ENCODE data around the gene PRKG1. TPM values are rescaled to one million over a fixed set of nuclear protein-coding genes. Genes with fewer than 3 reads are reported as not detected.
"Not testable (repeated sequence)": the region's sequence is repeated elsewhere in the genome, so short reads cannot be mapped to it uniquely, and the experiment has no call there.

Gene PRKG1
- total RNA-seq, 2 donors from 2014 or later = 0.42 TPM; not detected in 1

DNA sequence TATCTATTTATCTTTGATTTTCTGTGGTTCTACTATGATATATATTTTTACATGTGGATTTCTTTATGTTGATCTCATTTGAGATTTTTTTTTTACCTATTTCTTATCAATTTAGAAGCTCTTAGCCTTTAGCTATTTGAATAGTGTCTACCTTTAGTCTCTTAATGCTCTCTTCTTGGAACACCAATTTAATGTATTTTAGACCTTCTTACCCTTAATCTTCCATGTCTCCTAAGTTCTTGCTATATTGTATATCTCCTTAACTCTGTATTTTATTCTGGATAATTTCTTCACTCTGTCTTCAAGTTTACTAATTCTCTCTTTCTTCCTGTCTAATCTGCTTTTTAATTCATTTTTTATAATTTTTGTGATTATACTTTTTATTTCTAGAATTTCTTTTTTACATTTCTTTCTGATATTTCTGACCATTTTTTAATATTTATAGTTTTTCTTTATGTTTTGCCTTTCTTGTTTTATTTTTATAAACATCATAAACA is 597.8 kb downstream of the PRKG1 start:
- Mint-ChIP-seq H3K27ac (no peak overlapping the region), H3K27me3 (peaks cover 4% of the 10 kb centered on the region), H3K4me1 (no peaks in the 10 kb centered on the region), H3K4me3 (no peak overlapping the region), H3K9me3 (peaks cover 3% of the 10 kb centered on the region), H3K36me3 (ENCODE audit: low read depth) (no peaks in the 10 kb centered on the region)
- ATAC-seq (replicated peaks) = no peak

DNA sequence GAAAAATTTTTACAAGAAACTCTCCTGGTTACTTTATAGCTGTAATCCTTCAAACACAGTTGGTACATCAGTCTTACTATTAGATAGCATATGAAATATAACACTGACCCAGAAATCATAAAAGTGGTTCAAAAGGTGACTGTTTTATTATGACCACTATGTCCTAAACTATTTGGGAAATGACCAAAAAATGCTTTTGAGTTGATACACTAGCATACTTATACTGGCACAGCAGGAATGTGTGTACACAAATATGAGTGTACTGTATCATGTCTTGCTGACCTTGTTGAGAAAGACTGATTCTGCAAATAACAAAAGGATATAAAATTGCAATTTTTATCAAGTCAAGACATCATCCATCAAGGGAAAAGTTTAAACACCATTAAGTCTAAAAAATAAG is 600.8 kb downstream of the PRKG1 start:
- no peaks in the 10 kb centered on the region for H3K4me1 Mint-ChIP-seq
- H3K36me3 Mint-ChIP-seq (ENCODE audit: low read depth) = no peaks in the 10 kb centered on the region
- ATAC-seq (replicated peaks) = no peak

DNA sequence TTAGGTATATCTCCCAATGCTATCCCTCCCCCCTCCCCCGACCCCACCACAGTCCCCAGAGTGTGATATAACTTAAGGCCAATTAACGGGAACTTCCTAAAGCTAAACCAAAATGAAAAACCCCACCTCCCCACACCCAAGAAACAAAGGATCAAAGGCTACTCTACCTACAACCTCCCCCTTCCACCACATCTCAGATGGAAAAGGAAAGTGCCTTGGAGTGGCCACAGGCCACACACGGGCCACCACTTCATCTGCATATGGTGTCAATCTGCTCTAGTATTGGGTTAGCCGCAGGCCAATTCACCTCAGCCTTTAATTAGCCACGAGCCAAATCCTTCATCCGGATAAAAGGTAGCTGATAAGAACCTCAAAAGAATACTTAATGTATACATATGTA is 605.6 kb downstream of the PRKG1 start:
- no peak overlapping the region for H3K27ac Mint-ChIP-seq
- H3K4me1 Mint-ChIP-seq = no peaks in the 10 kb centered on the region
- H3K36me3 Mint-ChIP-seq (ENCODE audit: low read depth) = no peaks in the 10 kb centered on the region
- no peaks in the 10 kb centered on the region for H3K9me3 Mint-ChIP-seq
- no peak overlapping the region for H3K4me3 Mint-ChIP-seq
- no peak for ATAC-seq (replicated peaks)
- H3K27me3 Mint-ChIP-seq = peaks cover 32% of the 10 kb centered on the region

More for the DNA sequence above, 600.8 kb downstream of the PRKG1 start:
- Mint-ChIP-seq H3K4me3 (no peak overlapping the region), H3K27me3 (peaks cover 23% of the 10 kb centered on the region), H3K9me3 (peaks cover 3% of the 10 kb centered on the region), H3K27ac (no peak overlapping the region)

DNA sequence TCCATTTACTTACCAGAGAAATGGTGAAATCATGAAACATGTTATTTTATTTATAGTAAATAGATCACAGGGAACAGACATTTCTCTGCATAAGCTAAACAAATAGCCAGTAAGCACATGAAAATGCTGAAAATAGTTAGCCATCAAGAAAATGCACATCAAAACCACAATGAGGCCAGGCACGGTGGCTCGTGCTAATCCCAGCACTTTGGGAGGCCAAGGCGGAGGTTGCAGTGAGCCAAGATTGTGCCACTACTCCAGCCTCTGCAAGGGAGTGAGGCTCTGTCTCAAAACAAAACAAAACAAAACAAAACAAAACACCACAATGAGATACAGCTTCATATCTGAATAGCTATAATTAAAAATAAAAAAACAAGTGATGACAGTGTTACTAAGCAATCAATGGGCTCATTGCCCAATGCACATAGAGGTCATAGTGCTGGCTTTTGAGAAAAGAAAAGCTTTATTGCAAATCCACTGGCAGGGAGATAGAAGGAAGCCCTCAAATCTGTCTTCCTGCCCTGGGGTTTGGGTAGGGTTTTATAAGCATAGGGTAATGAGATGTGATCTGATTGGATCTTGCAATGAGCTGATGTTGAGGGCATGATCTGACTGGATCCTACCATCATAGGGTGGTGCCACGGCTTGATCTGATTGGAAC is 608.9 kb downstream of the PRKG1 start:
- Mint-ChIP-seq H3K36me3 (ENCODE audit: low read depth) (no peaks in the 10 kb centered on the region), H3K27me3 (peaks cover 29% of the 10 kb centered on the region)
- no peak for ATAC-seq (replicated peaks)

DNA sequence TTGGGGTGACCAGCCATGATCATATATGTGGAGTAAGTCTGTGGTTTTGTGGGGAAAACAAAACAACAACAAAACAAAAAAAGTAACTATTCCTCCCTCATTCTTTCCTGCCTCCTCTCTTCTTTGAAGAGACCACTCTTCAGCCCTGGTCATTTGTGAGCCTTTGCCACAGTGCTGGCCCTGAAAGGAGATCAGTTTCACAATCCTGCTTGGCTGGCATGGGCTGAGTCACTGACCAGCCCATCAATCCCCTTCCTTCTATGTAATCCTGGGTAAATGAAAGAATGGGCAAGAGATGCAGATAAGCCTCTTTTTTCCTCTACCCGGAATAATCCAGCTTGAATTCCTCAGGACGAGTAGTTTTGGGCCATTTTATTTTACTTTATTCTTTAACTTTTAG is 611.5 kb downstream of the PRKG1 start:
- H3K36me3 Mint-ChIP-seq (ENCODE audit: low read depth) = no peaks in the 10 kb centered on the region
- no peak overlapping the region for H3K4me3 Mint-ChIP-seq
- no peaks in the 10 kb centered on the region for H3K4me1 Mint-ChIP-seq
- peaks cover 3% of the 10 kb centered on the region for H3K9me3 Mint-ChIP-seq
- no peak for ATAC-seq (replicated peaks)
- H3K27me3 Mint-ChIP-seq = peaks cover 10% of the 10 kb centered on the region
- no peak overlapping the region for H3K27ac Mint-ChIP-seq

More for the DNA sequence above, 608.9 kb downstream of the PRKG1 start:
- Mint-ChIP-seq H3K27ac (no peak overlapping the region), H3K4me1 (no peaks in the 10 kb centered on the region), H3K4me3 (no peak overlapping the region), H3K9me3 (no peaks in the 10 kb centered on the region)

DNA sequence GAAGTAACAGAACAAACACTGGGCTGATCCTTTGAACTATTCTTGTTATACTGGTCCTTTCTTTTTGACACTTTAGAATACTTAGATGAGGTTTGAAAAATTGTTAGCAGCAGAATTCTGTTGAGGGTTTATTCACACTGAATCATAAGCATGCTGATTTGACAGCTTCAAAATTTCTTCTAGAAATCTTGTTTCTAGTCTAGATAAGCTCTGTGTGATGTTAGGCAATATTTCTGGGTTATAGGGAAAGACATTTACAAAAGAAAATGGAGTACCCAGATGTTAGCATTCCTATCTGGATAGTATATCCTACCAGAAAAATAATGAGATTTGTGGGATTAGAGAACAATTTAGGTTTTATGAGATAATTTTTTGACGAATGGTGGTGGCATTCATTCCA is 613.0 kb downstream of the PRKG1 start:
- H3K36me3 Mint-ChIP-seq (ENCODE audit: low read depth) = no peaks in the 10 kb centered on the region
- ATAC-seq (replicated peaks) = no peak
- peaks cover 7% of the 10 kb centered on the region for H3K27me3 Mint-ChIP-seq
- no peak overlapping the region for H3K27ac Mint-ChIP-seq
- H3K4me1 Mint-ChIP-seq = no peaks in the 10 kb centered on the region
- H3K4me3 Mint-ChIP-seq = no peak overlapping the region
- peaks cover 3% of the 10 kb centered on the region for H3K9me3 Mint-ChIP-seq

DNA sequence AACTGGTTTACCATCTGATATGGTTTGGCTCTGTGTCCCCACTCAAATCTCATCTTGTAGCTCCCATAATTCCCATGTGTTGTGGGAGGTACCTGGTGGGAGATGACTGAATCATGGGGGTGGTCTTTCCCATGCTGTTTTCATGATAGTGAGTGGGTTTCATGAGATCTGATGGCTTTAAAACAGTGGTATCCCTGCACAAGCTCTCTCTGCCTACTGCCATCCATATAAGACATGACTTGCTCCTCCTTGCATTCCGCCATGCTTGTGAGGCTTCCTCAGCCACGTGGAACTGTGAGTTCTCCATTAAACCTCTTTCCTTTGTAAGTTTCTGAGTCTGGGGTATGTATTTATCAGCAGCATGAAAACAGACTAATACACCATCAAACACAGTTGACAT is 614.5 kb downstream of the PRKG1 start:
- ATAC-seq (replicated peaks); H3K4me1 Mint-ChIP-seq; H3K27ac Mint-ChIP-seq; H3K36me3 Mint-ChIP-seq (ENCODE audit: low read depth); H3K4me3 Mint-ChIP-seq; H3K9me3 Mint-ChIP-seq; H3K27me3 Mint-ChIP-seq: not testable (repeated sequence)

DNA sequence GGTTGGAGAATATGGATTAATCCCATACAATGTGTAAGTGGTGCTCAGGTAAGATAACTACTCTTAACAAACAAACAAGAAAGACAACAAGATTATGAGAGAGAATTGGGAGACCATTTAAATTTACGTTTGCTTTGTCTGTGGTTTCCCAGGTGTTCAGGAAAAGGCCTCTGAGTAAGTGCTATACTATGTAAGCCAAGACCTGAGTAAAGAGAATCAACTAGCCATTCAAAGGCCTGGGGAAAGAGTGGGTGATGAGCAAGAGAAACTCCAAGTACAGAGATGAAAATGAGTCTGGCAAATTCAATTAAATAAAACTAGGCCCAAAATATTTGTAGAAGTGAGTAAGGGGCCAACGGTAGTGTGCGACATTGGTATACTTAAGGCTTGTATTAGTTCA is 615.2 kb downstream of the PRKG1 start:
- H3K4me3 Mint-ChIP-seq = no peak overlapping the region
- no peaks in the 10 kb centered on the region for H3K4me1 Mint-ChIP-seq
- peaks cover 3% of the 10 kb centered on the region for H3K27me3 Mint-ChIP-seq
- no peak overlapping the region for H3K27ac Mint-ChIP-seq
- peaks cover 3% of the 10 kb centered on the region for H3K9me3 Mint-ChIP-seq
- H3K36me3 Mint-ChIP-seq (ENCODE audit: low read depth) = peaks cover under 1% of the 10 kb centered on the region
- no peak for ATAC-seq (replicated peaks)

DNA sequence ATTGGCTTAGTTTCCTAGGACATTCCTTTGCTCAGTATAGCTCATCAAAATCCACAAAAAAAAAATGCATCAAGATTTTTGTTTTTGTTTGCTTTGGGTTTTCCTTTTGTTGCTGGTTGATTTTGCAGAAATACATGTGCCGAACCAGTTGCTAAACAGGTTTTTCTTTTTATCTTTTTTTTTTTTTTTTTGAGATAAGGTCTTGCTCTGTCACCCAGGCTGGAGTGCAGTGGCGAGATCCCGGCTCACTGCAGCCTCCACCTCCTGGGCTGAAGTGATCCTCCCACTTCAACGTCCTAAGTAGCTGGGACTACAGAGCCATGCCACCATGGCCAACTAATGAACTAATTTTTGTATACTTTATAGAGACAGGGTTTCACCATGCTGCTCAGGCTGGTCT is 616.8 kb downstream of the PRKG1 start:
- Mint-ChIP-seq H3K4me3 (no peak overlapping the region), H3K27ac (no peak overlapping the region), H3K27me3 (peaks cover 3% of the 10 kb centered on the region), H3K9me3 (peaks cover 3% of the 10 kb centered on the region), H3K36me3 (ENCODE audit: low read depth) (peaks cover 17% of the 10 kb centered on the region), H3K4me1 (peaks cover 8% of the 10 kb centered on the region)
- ATAC-seq (replicated peaks) = no peak

DNA sequence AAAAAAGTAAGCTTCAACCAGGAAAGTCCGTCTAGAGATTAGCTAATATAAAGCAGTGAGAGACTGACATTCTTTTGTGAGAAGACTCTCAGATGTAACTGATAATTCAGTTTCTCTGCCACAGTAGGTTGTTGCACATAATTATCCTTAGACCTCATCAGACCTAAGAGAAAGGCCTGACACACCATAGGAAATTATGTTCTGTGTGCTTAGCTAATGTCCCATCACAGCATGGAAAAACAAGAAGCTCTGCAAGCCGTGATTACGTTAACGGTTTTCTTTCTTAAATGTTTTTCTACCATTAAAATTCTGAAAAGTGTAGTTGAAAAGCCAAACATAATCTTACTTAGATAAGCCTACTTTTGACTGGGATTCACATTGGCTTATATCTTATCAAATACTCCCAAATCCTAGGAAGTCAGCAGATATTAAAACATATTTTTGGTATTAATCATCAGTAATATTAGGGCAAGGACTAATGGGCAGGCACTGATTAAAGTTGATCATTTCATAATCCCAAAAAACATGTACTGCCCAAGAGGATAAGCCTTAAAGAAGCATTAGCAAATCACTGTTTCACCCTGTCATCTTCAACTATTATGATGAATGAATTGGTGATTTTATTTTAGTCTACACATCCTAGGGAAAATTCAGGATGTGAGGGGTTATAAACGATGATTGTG is 619.9 kb downstream of the PRKG1 start:
- Mint-ChIP-seq H3K9me3 (no peaks in the 10 kb centered on the region), H3K27ac (no peak overlapping the region), H3K4me3 (no peak overlapping the region), H3K4me1 (peaks cover 28% of the 10 kb centered on the region), H3K36me3 (ENCODE audit: low read depth) (peaks cover 46% of the 10 kb centered on the region), H3K27me3 (no peaks in the 10 kb centered on the region)
- no peak for ATAC-seq (replicated peaks)

DNA sequence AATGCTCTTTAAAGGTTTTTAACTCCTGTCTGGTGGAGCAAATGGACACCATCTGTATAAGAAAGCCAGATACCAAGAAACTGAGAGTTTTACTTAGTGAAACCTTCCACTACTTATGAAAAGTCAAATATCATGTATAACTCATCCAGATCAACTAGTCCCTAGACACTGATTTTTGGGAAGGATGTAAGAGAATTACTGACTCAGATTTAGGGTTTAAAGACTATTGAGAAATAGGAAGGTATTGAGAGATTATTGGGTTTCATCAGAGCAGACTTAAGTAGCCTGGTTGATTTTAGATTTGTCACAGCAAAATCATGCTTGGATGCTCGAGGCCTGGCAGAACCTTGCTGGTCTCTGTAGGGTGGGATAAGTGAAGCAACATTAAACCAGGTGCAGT is 622.0 kb downstream of the PRKG1 start:
- H3K27ac Mint-ChIP-seq = peak overlapping the region; percentile 56
- H3K4me1 Mint-ChIP-seq = peaks cover 29% of the 10 kb centered on the region
- ATAC-seq (replicated peaks) = no peak
- peak overlapping the region; percentile 97 for H3K4me3 Mint-ChIP-seq
- no peaks in the 10 kb centered on the region for H3K27me3 Mint-ChIP-seq
- H3K9me3 Mint-ChIP-seq = no peaks in the 10 kb centered on the region
- H3K36me3 Mint-ChIP-seq (ENCODE audit: low read depth) = peaks cover 54% of the 10 kb centered on the region

DNA sequence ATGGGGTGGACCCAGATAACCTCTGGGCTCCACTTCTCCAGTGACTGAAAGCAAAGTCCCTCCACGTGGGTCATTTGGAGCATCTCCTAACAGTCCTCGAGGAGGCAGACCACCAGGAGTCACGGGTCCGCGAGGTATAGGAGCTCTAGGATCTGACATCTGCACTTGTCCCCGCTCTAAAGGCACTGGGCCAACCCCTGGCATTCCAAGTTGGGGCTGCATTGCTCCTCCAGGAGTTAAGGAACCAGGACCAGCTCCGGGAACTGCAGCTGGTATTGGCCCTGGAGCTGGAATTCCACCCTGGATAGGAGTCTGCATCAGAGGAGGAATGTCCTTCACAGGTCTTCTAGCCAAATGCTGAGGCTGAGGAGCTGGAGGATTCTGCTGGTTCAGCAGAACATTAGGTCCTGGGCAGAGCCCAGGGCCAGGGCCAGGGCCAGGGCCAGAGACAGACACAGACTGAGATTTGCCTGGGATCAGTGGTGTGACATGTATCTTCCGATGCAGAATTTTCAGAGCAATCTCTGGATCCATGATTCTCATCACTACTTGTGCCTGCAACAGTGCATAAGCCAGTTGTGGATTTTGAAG is 624.3 kb downstream of the PRKG1 start:
- H3K9me3 Mint-ChIP-seq = no peaks in the 10 kb centered on the region
- no peaks in the 10 kb centered on the region for H3K27me3 Mint-ChIP-seq
- H3K4me3 Mint-ChIP-seq = peak overlapping the region; percentile 97
- H3K36me3 Mint-ChIP-seq (ENCODE audit: low read depth) = peaks cover 54% of the 10 kb centered on the region
- peaks cover 29% of the 10 kb centered on the region for H3K4me1 Mint-ChIP-seq
- ATAC-seq (replicated peaks) = no peak
- H3K27ac Mint-ChIP-seq = peak overlapping the region; percentile 99

DNA sequence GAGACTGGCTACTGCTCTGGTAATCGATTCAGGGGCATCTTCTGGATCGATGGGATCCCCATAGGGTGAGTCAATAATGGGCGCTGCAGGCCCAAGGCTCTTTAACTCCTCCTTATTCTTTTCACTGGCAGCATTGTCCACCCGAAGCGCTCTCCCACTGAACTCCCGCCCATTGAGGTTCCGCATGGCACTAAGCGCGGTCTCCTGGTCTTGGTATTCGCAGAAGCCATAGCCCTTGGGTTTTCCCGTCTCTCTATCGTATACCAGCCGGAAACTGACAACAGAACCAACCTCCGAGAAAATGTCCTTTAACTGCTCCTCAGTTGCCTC is 624.8 kb downstream of the PRKG1 start:
- H3K27ac Mint-ChIP-seq = peak overlapping the region; percentile 99
- peak overlapping the region; percentile 97 for H3K4me3 Mint-ChIP-seq
- no peaks in the 10 kb centered on the region for H3K9me3 Mint-ChIP-seq
- H3K27me3 Mint-ChIP-seq = no peaks in the 10 kb centered on the region
- peaks cover 29% of the 10 kb centered on the region for H3K4me1 Mint-ChIP-seq
- H3K36me3 Mint-ChIP-seq (ENCODE audit: low read depth) = peaks cover 54% of the 10 kb centered on the region
- ATAC-seq (replicated peaks) = peak; percentile 43

DNA sequence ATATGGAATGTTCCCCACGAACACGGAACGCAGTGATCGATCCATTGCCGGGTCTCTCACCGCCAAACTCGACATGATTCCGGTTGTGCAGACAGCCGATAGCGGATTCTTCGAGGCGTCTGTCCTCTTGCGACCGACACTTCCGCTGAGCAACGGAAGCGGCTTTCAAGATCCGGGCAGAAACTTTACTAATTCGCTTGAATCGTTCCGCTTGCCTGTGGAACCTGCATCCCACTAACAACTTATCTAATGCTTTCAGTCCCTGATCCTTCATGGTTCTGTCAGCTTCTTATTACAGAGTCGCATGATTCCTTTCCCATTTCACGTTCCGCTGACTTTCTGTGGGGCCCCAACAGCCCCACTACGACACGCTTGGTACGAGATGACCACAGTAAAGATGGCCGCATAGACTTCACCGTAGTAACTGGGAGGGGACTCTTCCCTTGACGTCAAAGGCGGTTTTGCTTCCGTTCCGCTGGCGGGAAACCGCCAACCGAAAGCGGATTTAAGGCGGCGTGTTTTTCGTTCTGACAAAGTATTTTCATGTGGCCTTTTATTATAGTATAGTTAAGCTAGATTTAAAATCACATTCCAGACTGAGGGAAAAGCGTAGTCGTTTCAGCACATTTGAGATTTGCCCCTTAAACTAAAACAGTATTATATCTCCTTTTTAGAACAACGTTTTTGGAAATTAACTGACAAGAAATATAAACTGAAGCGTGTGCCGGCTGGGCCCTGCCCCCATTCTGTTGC is 625.4 kb downstream of the PRKG1 start, which contains the start of gene CSTF2T:
TSS of gene CSTF2T (minus strand) at position 121 of the 753 bp plus-strand sequence. CDS start at position 75, 46 bp downstream.
- Mint-ChIP-seq H3K9me3 (no peaks in the 10 kb centered on the region), H3K4me1 (peaks cover 29% of the 10 kb centered on the region), H3K4me3 (peak within 1 kb of the TSS; percentile 97), H3K27ac (peak within 1 kb of the TSS; percentile 99), H3K27me3 (no peaks in the 10 kb centered on the region), H3K36me3 (ENCODE audit: low read depth) (peaks cover 52% of the 10 kb centered on the region)
- ATAC-seq (replicated peaks) = peak; percentile 91
